ENCODE measurements around the gene CST9L. TPM values are rescaled to one million over a fixed set of nuclear protein-coding genes. Genes with fewer than 3 reads are reported as not detected.

The CST9L gene
- total RNA-seq, 1 experiment from 2014 or later = not detected

DNA sequence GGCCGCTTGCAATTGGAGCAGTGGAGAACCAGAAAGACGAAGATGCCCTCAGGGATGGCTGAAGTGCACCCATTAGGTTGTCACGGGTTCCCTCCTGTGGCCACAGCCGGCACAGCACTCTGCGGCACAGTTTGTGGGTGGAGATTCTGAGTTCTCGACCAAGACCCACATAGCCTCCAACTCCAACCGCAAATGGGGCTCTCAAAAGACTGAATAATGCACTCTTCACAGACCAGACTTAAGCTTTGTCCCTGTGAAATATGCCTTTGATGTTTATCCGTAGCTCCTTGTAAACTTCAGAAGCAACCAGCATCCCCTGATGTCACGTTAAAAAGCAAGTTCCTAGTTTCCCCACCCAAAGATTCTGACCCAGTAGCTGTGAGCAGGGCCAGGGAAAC, 38.4 kb upstream of the CST9L start:
- BruUV-seq (replicated peaks) = no TSS peak
- no peaks in the 10 kb centered on the region for H3K27me3 Mint-ChIP-seq (ENCODE audit: insufficient read depth, unreplicated experiment)
- H3K36me3 Mint-ChIP-seq (ENCODE audit: insufficient read depth, unreplicated experiment) = no peaks in the 10 kb centered on the region
- POLR2A ChIA-PET = interaction anchor here (0.7 to 1.1 kb wide), 5 partner anchors 16 to 187 kb away, joined by 3 to 5 read pairs (median 4); no protein-coding TSS in a partner anchor
- no peaks in the 10 kb centered on the region for H3K9me3 Mint-ChIP-seq (ENCODE audit: unreplicated experiment)
- peak; percentile 86 for DNase-seq (ENCODE audit: unreplicated experiment)
- CTCF ChIA-PET = interaction anchor here (0.5 to 17.1 kb wide), 64 partner anchors 9 to 1903 kb away, joined by 3 to 541 read pairs (median 4); partner anchors contain the start of genes CST11, CSTL1 and NAPB
- H3K4me3 Mint-ChIP-seq (ENCODE audit: unreplicated experiment) = no peak overlapping the region
- TF ChIP-seq, protein P1, sequence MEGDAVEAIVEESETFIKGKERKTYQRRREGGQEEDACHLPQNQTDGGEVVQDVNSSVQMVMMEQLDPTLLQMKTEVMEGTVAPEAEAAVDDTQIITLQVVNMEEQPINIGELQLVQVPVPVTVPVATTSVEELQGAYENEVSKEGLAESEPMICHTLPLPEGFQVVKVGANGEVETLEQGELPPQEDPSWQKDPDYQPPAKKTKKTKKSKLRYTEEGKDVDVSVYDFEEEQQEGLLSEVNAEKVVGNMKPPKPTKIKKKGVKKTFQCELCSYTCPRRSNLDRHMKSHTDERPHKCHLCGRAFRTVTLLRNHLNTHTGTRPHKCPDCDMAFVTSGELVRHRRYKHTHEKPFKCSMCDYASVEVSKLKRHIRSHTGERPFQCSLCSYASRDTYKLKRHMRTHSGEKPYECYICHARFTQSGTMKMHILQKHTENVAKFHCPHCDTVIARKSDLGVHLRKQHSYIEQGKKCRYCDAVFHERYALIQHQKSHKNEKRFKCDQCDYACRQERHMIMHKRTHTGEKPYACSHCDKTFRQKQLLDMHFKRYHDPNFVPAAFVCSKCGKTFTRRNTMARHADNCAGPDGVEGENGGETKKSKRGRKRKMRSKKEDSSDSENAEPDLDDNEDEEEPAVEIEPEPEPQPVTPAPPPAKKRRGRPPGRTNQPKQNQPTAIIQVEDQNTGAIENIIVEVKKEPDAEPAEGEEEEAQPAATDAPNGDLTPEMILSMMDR (IDR thresholded peaks at IDR 0.05; ENCODE audit: unreplicated experiment) = peak; percentile 90
- H3K27ac Mint-ChIP-seq (ENCODE audit: low read depth, unreplicated experiment) = peak overlapping the region; percentile 58
- no peaks in the 10 kb centered on the region for H3K4me1 Mint-ChIP-seq (ENCODE audit: insufficient read depth, unreplicated experiment)
- intact Hi-C loops (cut with micrococcal nuclease) = loop anchor here (1.0 kb wide), 2 partner anchors 165 to 915 kb away; no protein-coding TSS in a partner anchor

- ChIA-PET CTCF (interaction anchor here (0.6 to 17.1 kb wide), 43 partner anchors 9 to 1158 kb away, joined by 3 to 541 read pairs (median 5); partner anchors contain the start of genes CST11 and CSTL1), POLR2A (interaction anchor here (1.0 to 1.1 kb wide), 3 partner anchors 17 to 163 kb away, joined by 3 to 5 read pairs (median 4); no protein-coding TSS in a partner anchor)
- no peak within 1 kb of the TSS for H3K4me3 Mint-ChIP-seq (ENCODE audit: unreplicated experiment)
- H3K36me3 Mint-ChIP-seq (ENCODE audit: insufficient read depth, unreplicated experiment) = no peaks in the 10 kb centered on the region
- H3K27ac Mint-ChIP-seq (ENCODE audit: low read depth, unreplicated experiment) = peak within 1 kb of the TSS; percentile 58
- intact Hi-C loops (cut with micrococcal nuclease) = loop anchor here (1.0 kb wide), 2 partner anchors 165 to 915 kb away; no protein-coding TSS in a partner anchor
- no peaks in the 10 kb centered on the region for H3K9me3 Mint-ChIP-seq (ENCODE audit: unreplicated experiment)
- no peak for DNase-seq (ENCODE audit: unreplicated experiment)
- BruUV-seq (replicated peaks) = no TSS peak
- H3K4me1 Mint-ChIP-seq (ENCODE audit: insufficient read depth, unreplicated experiment) = no peaks in the 10 kb centered on the region
- no peaks in the 10 kb centered on the region for H3K27me3 Mint-ChIP-seq (ENCODE audit: insufficient read depth, unreplicated experiment)
- TF ChIP-seq, protein P1 (IDR thresholded peaks at IDR 0.05; ENCODE audit: unreplicated experiment) = no peak
Observed at GRCh38 chr20:23605867-23606651, 37.8 kb upstream of the CST9L start, which contains the start of gene CST9. CST9 (minus strand) TSS chr20:23605917; CDS start chr20:23605864, 53 bp downstream.

- TF ChIP-seq, protein P1 (IDR thresholded peaks at IDR 0.05; ENCODE audit: unreplicated experiment) = no peak
- intact Hi-C loops (cut with micrococcal nuclease) = no loop called here
- Mint-ChIP-seq H3K4me3 (ENCODE audit: unreplicated experiment) (no peak overlapping the region), H3K27me3 (ENCODE audit: insufficient read depth, unreplicated experiment) (no peaks in the 10 kb centered on the region), H3K4me1 (ENCODE audit: insufficient read depth, unreplicated experiment) (no peaks in the 10 kb centered on the region), H3K36me3 (ENCODE audit: insufficient read depth, unreplicated experiment) (no peaks in the 10 kb centered on the region), H3K27ac (ENCODE audit: low read depth, unreplicated experiment) (no peak overlapping the region), H3K9me3 (ENCODE audit: unreplicated experiment) (no peaks in the 10 kb centered on the region)
- DNase-seq (ENCODE audit: unreplicated experiment) = no peak
- ChIA-PET CTCF (interaction anchor here (0.6 to 17.1 kb wide), 9 partner anchors 7 to 1045 kb away, joined by 3 to 541 read pairs (median 4); partner anchors contain the start of gene CSTL1), POLR2A (interaction anchor here (1.4 kb wide), 1 partner anchor 25 kb away, joined by 3 read pairs; no protein-coding TSS in a partner anchor)
- BruUV-seq (replicated peaks) = no TSS peak
Observed at GRCh38 chr20:23604306-23604705, 36.0 kb upstream of the CST9L start.

DNA sequence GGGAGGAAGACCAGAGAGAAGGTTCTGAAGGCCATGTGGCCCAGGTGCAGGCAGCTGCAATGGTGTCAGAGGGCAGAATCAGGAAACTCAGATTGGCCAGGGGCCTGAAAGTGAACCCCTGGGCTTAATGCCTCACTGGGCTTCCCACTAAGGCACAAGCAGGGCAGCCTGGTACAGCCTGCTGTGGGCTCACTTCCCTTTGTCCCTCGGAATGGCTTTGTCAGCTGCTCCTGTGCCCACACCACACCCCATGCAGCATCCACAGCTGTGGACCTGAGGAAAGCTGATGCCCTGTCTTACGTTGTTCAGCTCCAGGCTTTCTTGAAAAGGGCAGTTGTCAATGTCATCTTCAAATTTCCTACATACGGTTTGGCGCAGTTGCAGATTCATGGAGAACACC, 35.0 kb upstream of the CST9L start:
- no peak for DNase-seq (ENCODE audit: unreplicated experiment)
- Mint-ChIP-seq H3K27me3 (ENCODE audit: insufficient read depth, unreplicated experiment) (no peaks in the 10 kb centered on the region), H3K4me3 (ENCODE audit: unreplicated experiment) (no peak overlapping the region), H3K27ac (ENCODE audit: low read depth, unreplicated experiment) (no peak overlapping the region), H3K4me1 (ENCODE audit: insufficient read depth, unreplicated experiment) (no peaks in the 10 kb centered on the region), H3K36me3 (ENCODE audit: insufficient read depth, unreplicated experiment) (no peaks in the 10 kb centered on the region), H3K9me3 (ENCODE audit: unreplicated experiment) (no peaks in the 10 kb centered on the region)
- CTCF ChIA-PET = interaction anchor here (0.7 to 17.1 kb wide), 10 partner anchors 8 to 913 kb away, joined by 3 to 541 read pairs (median 4); partner anchors contain the start of gene CSTL1
- TF ChIP-seq, protein P1 (IDR thresholded peaks at IDR 0.05; ENCODE audit: unreplicated experiment) = no peak
- BruUV-seq (replicated peaks) = no TSS peak
- intact Hi-C loops (cut with micrococcal nuclease) = no loop called here
- POLR2A ChIA-PET = interaction anchor here (0.6 to 1.2 kb wide), 2 partner anchors 159 to 244 kb away, joined by 3 read pairs; no protein-coding TSS in a partner anchor
